ENCODE results near the gene TPP1. TPM values are rescaled to one million over a fixed set of nuclear protein-coding genes. Genes with fewer than 3 reads are reported as not detected.
A peak's percentile ranks its signal among the peaks of the same experiment; 100 is the strongest.

The TPP1 gene
- total RNA-seq, 1 donor from 2014 or later = 101 TPM

DNA sequence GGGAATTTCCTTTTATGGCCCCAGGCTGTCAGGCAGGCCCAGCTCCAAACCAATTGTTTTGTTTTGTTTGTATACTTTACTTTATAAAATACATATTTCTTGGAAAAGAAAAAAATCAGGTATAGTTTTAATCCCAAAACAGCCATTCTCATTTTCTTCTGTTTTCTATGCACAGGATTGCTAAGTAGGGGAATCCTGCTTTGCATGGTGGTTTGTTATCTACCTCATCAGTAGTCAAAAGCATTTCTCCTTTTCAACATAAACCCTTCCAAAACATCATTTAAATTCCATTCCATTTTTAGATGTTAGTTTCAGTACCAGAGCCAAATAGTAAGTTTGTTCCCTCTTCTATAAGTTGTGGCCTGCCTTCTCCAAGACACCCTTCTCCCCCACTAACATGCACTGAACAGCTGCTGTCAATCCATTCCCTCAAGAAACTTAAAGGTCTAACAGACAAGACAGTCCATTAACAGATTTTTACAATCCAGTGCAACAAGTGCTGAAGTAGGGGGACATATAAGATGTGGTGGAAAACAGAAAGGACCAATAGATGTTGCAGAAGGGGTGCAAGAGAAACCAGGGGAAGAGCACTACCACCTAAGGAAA lies 11.9 kb downstream of the TPP1 start:
- Mint-ChIP-seq H3K4me1 (ENCODE audit: low read depth) (no peaks in the 10 kb centered on the region), H3K27ac (ENCODE audit: unreplicated experiment) (no peak overlapping the region), H3K4me3 (ENCODE audit: unreplicated experiment) (no peak overlapping the region), H3K27me3 (ENCODE audit: low read depth) (no peaks in the 10 kb centered on the region), H3K36me3 (ENCODE audit: low read depth) (peaks cover 27% of the 10 kb centered on the region), H3K9me3 (ENCODE audit: low read depth) (no peaks in the 10 kb centered on the region)
- TF ChIP-seq, protein P1, sequence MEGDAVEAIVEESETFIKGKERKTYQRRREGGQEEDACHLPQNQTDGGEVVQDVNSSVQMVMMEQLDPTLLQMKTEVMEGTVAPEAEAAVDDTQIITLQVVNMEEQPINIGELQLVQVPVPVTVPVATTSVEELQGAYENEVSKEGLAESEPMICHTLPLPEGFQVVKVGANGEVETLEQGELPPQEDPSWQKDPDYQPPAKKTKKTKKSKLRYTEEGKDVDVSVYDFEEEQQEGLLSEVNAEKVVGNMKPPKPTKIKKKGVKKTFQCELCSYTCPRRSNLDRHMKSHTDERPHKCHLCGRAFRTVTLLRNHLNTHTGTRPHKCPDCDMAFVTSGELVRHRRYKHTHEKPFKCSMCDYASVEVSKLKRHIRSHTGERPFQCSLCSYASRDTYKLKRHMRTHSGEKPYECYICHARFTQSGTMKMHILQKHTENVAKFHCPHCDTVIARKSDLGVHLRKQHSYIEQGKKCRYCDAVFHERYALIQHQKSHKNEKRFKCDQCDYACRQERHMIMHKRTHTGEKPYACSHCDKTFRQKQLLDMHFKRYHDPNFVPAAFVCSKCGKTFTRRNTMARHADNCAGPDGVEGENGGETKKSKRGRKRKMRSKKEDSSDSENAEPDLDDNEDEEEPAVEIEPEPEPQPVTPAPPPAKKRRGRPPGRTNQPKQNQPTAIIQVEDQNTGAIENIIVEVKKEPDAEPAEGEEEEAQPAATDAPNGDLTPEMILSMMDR (IDR thresholded peaks at IDR 0.05) = no peak
- DNase-seq (ENCODE audit: low spot score) = no peak

DNA sequence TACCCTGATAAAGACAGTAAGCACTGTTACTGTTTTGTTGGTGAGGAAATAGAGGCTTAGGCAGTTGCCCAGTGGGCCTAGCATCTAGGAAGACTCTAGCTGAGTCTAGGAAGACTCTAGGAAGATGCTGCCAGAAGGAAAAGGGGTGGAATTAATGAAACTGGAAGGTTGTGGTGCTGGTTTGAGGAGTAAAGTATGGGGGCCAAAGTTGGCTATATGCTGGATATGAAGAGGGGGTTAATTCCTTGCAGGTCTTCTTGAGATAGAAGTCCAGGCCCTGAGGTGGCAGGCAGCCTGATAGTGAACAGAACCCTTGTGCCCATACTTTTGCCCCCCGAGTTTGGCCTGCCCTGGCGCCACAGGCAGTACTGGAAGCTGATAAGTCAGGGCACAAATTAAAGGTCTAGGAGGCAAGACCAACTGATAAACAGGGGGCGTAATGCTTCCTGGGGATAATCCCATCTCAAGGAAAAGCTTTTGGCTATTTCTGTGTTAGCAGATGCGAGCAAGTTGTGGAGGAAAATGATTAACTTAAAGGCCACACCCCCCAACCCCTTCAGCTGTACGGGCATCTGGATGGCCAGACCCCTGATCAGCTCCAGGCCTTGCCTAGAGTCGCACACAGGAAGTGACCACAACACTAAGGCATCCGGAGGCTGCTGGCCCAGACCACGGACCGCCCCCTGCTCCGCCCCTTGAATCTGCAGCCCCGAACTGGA lies 12.6 kb downstream of the TPP1 start:
- Mint-ChIP-seq H3K4me1 (ENCODE audit: low read depth) (no peaks in the 10 kb centered on the region), H3K36me3 (ENCODE audit: low read depth) (peaks cover 27% of the 10 kb centered on the region), H3K4me3 (ENCODE audit: unreplicated experiment) (no peak overlapping the region), H3K27me3 (ENCODE audit: low read depth) (no peaks in the 10 kb centered on the region), H3K27ac (ENCODE audit: unreplicated experiment) (no peak overlapping the region), H3K9me3 (ENCODE audit: low read depth) (no peaks in the 10 kb centered on the region)
- DNase-seq (ENCODE audit: low spot score) = no peak
- TF ChIP-seq, protein P1 (IDR thresholded peaks at IDR 0.05) = peak; percentile 28

DNA sequence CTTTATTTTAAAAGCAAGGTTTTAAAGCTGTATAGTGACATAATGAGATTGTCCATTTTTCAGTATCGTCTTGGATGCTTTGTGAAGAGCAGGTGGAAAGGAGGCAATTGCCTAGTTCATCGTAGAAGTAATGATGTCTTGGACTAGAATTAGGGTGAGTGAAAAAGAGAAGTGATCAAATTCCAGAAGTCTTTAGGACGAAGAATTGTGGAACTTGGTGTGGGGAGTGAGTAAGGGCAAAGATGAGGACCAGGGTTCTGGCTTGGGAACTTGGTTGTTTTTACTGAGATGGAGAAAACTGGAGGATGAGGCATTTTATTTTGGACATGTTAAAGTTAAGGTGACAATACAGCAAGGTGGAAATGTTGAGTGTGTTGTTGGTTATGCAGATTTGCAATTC lies 14.4 kb downstream of the TPP1 start:
- Mint-ChIP-seq H3K27ac (ENCODE audit: unreplicated experiment) (no peak overlapping the region), H3K27me3 (ENCODE audit: low read depth) (no peaks in the 10 kb centered on the region), H3K4me3 (ENCODE audit: unreplicated experiment) (no peak overlapping the region), H3K4me1 (ENCODE audit: low read depth) (no peaks in the 10 kb centered on the region), H3K36me3 (ENCODE audit: low read depth) (peaks cover 18% of the 10 kb centered on the region), H3K9me3 (ENCODE audit: low read depth) (no peaks in the 10 kb centered on the region)
- no peak for DNase-seq (ENCODE audit: low spot score)
- TF ChIP-seq, protein P1 (IDR thresholded peaks at IDR 0.05) = no peak

DNA sequence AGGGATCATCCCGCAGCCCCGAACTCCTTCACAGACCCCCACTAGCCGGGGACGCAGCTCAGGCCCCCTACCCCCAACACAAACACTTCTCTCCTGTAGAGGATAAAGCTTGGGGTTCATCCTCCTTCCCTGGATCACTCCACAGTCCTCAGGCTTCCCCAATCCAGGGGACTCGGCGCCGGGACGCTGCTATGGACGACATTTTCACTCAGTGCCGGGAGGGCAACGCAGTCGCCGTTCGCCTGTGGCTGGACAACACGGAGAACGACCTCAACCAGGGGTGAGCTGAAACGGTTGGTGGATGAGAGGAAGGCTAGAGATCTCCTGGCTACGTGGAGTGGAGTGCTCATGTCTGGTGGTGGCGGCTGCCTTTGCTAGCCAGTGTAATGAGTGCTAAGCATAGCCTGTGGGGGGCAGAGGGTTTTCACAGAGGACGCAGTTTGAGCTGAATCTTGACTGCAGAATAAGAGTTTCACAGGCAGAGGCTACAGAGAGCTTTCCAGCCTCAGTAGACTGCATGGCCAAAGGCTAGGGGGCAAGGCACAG lies 15.1 kb downstream of the TPP1 start:
- H3K9me3 Mint-ChIP-seq (ENCODE audit: low read depth) = no peaks in the 10 kb centered on the region
- TF ChIP-seq, protein P1 (IDR thresholded peaks at IDR 0.05) = peak; percentile 58
- H3K27me3 Mint-ChIP-seq (ENCODE audit: low read depth) = no peaks in the 10 kb centered on the region
- no peaks in the 10 kb centered on the region for H3K4me1 Mint-ChIP-seq (ENCODE audit: low read depth)
- no peak overlapping the region for H3K4me3 Mint-ChIP-seq (ENCODE audit: unreplicated experiment)
- H3K27ac Mint-ChIP-seq (ENCODE audit: unreplicated experiment) = no peak overlapping the region
- H3K36me3 Mint-ChIP-seq (ENCODE audit: low read depth) = peaks cover 17% of the 10 kb centered on the region
- DNase-seq (ENCODE audit: low spot score) = no peak

DNA sequence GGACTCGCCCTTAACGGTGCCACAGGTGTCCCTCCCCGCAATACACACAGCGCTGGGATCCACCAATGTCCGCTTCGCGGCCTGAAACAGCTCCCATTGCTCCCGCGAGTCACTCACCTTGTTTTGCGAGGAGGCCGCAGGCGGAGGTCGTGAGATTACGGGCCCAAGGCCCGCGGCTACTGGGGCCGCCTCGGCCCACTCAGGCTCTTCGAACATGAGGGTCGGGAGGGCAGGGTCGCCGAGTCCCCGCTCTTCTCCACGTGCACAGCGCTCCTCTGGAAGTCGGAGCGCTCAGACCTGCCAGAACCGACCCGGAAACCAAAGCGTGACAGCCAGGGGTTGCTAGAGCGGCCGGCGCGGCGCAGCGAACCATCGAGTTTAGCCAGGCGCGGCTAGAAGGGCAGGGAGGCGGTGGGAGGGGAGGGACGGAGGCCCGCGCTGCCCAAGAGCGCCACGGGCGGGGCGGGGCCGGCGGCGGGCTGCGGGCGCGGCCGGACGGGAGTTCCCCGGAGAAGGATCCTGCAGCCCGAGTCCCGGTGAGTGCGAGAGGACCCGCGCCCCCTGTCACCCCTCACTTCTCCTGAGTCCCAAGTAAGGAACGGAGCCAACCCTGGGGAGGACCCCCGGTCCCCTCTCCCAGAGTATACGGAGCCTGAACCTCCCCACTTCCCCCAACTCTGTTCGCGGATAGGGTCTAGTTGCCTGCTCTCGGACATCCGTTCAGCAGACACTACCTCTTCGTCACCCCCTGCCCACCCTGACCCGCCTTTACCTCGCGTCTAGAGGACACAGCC lies 15.7 kb downstream of the TPP1 start, which contains the start of the genes ILK and RRP8:
Gene ILK, plus strand, starts transcription at position 488 of the 794 bp plus-strand sequence. CDS start 498 bp downstream, outside the sequence.
Gene RRP8, minus strand, starts transcription at position 330 of the 794 bp plus-strand sequence. Its CDS starts 114 bp downstream, at position 216.
- H3K27ac Mint-ChIP-seq (ENCODE audit: unreplicated experiment) = no peak within 1 kb of the TSS

More for the DNA sequence above, 15.7 kb downstream of the TPP1 start, which contains the start of the genes ILK and RRP8:
- DNase-seq (ENCODE audit: low spot score) = no peak
- Mint-ChIP-seq H3K27me3 (ENCODE audit: low read depth) (no peaks in the 10 kb centered on the region), H3K4me1 (ENCODE audit: low read depth) (no peaks in the 10 kb centered on the region), H3K9me3 (ENCODE audit: low read depth) (no peaks in the 10 kb centered on the region), H3K4me3 (ENCODE audit: unreplicated experiment) (no peak within 1 kb of the TSS), H3K36me3 (ENCODE audit: low read depth) (peaks cover 18% of the 10 kb centered on the region)
- TF ChIP-seq, protein P1 (IDR thresholded peaks at IDR 0.05) = peak; percentile 44

Data from chondrocyte (in vitro differentiated cells).